ENCODE measurements around the gene TMEM131L.

TMEM131L gene

GRCh38 chr4:153522802-153523094 is 56.6 kb downstream of the TMEM131L start:
- DNase-seq: peak in 4 of 5 experiments; percentile 13 to 49 (median 26)

GRCh38 chr4:153523164-153523796 is 57.1 kb downstream of the TMEM131L start:
- DNase-seq: no peak

GRCh38 chr4:153523941-153524386 is 57.8 kb downstream of the TMEM131L start:
- no peak for DNase-seq

GRCh38 chr4:153524682-153525081 is 58.5 kb downstream of the TMEM131L start:
- no peak for DNase-seq

GRCh38 chr4:153527690-153528089 is 61.5 kb downstream of the TMEM131L start:
- DNase-seq: no peak

- DNase-seq: no peak
Observed at GRCh38 chr4:153528705-153529485, 62.7 kb downstream of the TMEM131L start.

GRCh38 chr4:153529646-153530045 is 63.5 kb downstream of the TMEM131L start:
- DNase-seq: no peak

GRCh38 chr4:153530284-153530999 is 64.3 kb downstream of the TMEM131L start:
- peak in 2 of 5 experiments; percentile 17 to 48 for DNase-seq

GRCh38 chr4:153531000-153531358 is 64.8 kb downstream of the TMEM131L start:
- DNase-seq: no peak

- DNase-seq: no peak
Observed at GRCh38 chr4:153531976-153532626, 65.9 kb downstream of the TMEM131L start.

- no peak for DNase-seq
Observed at GRCh38 chr4:153532636-153533035, 66.5 kb downstream of the TMEM131L start.

- no peak for DNase-seq
Observed at GRCh38 chr4:153533387-153533786, 67.2 kb downstream of the TMEM131L start.

GRCh38 chr4:153534792-153535629 is 68.9 kb downstream of the TMEM131L start:
- no peak for DNase-seq

GRCh38 chr4:153535772-153536513 is 69.8 kb downstream of the TMEM131L start:
- no peak for DNase-seq

- DNase-seq: no peak
Observed at GRCh38 chr4:153537493-153537960, 71.4 kb downstream of the TMEM131L start.

- no peak for DNase-seq
Observed at GRCh38 chr4:153538487-153539357, 72.6 kb downstream of the TMEM131L start.

- no peak for DNase-seq
Observed at GRCh38 chr4:153539422-153539821, 73.3 kb downstream of the TMEM131L start.

- peak in 1 of 5 experiments; percentile 62 for DNase-seq
Observed at GRCh38 chr4:153541456-153542096, 75.4 kb downstream of the TMEM131L start.

- no peak for DNase-seq
Observed at GRCh38 chr4:153542131-153542530, 76.0 kb downstream of the TMEM131L start.

GRCh38 chr4:153542834-153543233 is 76.7 kb downstream of the TMEM131L start:
- DNase-seq: no peak
